Ecto neural progenitor cell (in vitro differentiated cells): ENCODE results near the gene NGEF.

Source experiments
- DNase-seq: peaks from one replicate; pipeline ENCODE4 v3.0.0-alpha.2; 2018; ENCODE audit warnings: low spot score

NGEF gene

GRCh38 chr2:232884549-232885263, 128.3 kb downstream of the NGEF start:
- DNase-seq, result no peak

GRCh38 chr2:232884001-232884421, 129.0 kb downstream of the NGEF start:
- DNase-seq, result no peak

GRCh38 chr2:232883116-232883721, 129.8 kb downstream of the NGEF start:
- DNase-seq, result no peak

GRCh38 chr2:232882505-232883115, 130.4 kb downstream of the NGEF start:
- DNase-seq, result no peak

- no peak for DNase-seq
Observed at GRCh38 chr2:232882085-232882484, 131.0 kb downstream of the NGEF start.

GRCh38 chr2:232880764-232881351, 132.2 kb downstream of the NGEF start:
- no peak for DNase-seq

GRCh38 chr2:232879618-232880494, 133.2 kb downstream of the NGEF start:
- DNase-seq, result no peak

- no peak for DNase-seq
Observed at GRCh38 chr2:232878855-232879617, 134.0 kb downstream of the NGEF start.

- no peak for DNase-seq
Observed at GRCh38 chr2:232877940-232878511, 135.0 kb downstream of the NGEF start.

GRCh38 chr2:232876978-232877441, 136.0 kb downstream of the NGEF start:
- DNase-seq, result no peak

GRCh38 chr2:232876161-232876977, 136.7 kb downstream of the NGEF start:
- no peak for DNase-seq

- DNase-seq, result no peak
Observed at GRCh38 chr2:232875256-232876121, 137.6 kb downstream of the NGEF start.

GRCh38 chr2:232874677-232875223, 138.3 kb downstream of the NGEF start:
- no peak for DNase-seq

- no peak for DNase-seq
Observed at GRCh38 chr2:232873909-232874641, 139.0 kb downstream of the NGEF start.

GRCh38 chr2:232873292-232873908, 139.7 kb downstream of the NGEF start:
- DNase-seq, result peak; percentile 46

- no peak for DNase-seq
Observed at GRCh38 chr2:232872826-232873225, 140.2 kb downstream of the NGEF start.
